Esophagus muscularis mucosa (tissue), 4 donors: ENCODE measurements around the gene RNF144B.

Experiments used
- CTCF ChIP-seq, 3 experiments: fragments of 200-600 bp in 2 of 3; fragments of 450-650 bp in 1 of 3; sonication (generic) in 2 of 3; IDR thresholded peaks; one replicate each; pipeline ENCODE4 v1.5.1; 2017 to 2019; ENCODE audit warnings: antibody characterized with exemption in 3 of 3, mild to moderate bottlenecking in 2 of 3, moderate library complexity in 1 of 3
- EP300 ChIP-seq: sonication (generic); formaldehyde crosslinking; IDR thresholded peaks from one replicate; pipeline ENCODE4 v1.6.1; 2017; ENCODE audit warnings: antibody characterized with exemption
- POLR2A ChIP-seq: fragments of 450-650 bp; IDR thresholded peaks from one replicate; pipeline ENCODE4 v1.6.1; 2017; ENCODE audit warnings: antibody characterized with exemption, moderate library complexity, mild to moderate bottlenecking, low read depth
- POLR2AphosphoS5 ChIP-seq, 2 donors: sonication (generic); formaldehyde crosslinking; IDR thresholded peaks; one replicate each; pipeline ENCODE4 v1.6.1; 2017; ENCODE audit warnings: antibody characterized with exemption in 2 of 2

- TF ChIP-seq CTCF (IDR thresholded peaks at IDR 0.05) (no peak), EP300 (no peak), POLR2AphosphoS5 (IDR thresholded peaks at IDR 0.05) (no peak), POLR2A (no peak)
Observed at GRCh38 chr6:18514180-18514579, 127.0 kb downstream of the RNF144B start.
